Measurements from ENCODE around the gene ARSB.

The ARSB gene

GRCh38 chr5:78833284-78833683, 151.8 kb downstream of the ARSB start:
- DNase-seq (ENCODE audit: low spot score): no peak

DNA sequence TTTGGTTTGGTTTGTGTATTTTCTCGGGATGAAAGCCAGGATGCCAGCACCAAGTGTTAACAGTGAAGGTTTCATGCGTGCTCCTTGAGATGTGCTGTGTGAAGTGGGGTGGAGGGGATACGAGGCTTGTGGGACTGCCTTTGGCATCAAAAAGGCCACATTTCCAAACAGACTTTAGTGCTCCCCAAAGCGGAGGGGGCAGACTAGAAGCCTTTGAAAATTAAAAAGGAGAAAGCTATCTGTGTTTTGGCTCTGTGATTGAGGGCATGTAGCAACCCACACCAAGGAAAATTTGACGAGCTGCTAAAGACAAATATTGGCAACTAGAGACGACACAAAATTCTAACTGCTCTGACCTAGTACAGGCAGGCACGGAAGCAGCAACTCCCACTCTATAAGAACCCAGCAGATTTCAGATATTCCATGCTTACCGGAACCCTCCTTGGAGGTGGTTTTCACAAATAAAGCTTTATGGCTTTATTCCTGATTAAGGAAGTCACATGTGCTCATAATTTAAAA, 154.5 kb downstream of the ARSB start:
- DNase-seq (ENCODE audit: low spot score): no peak

- no peak for DNase-seq (ENCODE audit: low spot score)
Observed at GRCh38 chr5:78829811-78830527, 155.1 kb downstream of the ARSB start.

DNA sequence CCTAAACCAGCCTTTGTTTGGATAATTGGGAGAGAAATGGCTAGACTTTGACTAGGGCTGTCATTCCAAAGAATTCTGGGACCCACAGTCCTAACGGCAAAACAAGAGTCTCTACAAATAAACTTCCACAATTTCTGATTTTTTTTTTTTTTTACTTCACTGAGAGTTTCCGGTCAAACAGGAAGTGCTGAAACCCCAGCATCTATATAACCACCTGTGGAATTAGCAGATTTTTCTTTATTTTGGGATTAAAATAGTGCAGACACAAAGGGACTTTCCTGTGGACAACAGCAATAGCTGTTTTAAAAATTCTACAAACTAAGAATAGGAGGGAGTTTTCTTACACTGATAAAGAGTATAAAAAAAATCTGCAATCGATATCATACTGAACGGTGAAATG, 157.4 kb downstream of the ARSB start:
- no peak for DNase-seq (ENCODE audit: low spot score)

- DNase-seq (ENCODE audit: low spot score): no peak
Observed at GRCh38 chr5:78824831-78825281, 160.3 kb downstream of the ARSB start.

- DNase-seq (ENCODE audit: low spot score): no peak
Observed at GRCh38 chr5:78823196-78823595, 161.9 kb downstream of the ARSB start.

DNA sequence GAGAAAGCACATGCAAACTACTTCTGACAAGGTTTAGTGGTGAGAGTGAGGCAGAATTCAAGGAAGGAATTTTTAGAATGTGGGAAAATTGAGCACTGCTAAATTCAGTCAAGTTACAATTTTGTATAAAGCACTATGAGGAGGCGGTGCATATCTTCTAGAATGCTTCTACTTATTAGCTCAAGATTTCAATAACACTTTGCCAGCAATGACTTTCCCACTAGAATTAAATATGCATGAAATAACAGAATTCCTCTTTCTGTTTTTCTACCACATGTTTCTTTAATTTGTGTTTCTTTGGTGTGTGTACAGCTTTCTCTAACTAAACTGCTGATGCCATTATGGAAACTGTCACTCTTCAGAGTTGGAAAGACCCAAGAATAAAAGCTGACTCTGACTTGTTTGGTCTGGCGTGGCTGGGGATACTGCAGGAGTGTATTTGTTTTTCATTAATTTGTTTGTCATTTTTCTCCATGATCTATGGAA, 163.5 kb downstream of the ARSB start:
- DNase-seq (ENCODE audit: low spot score): no peak

DNA sequence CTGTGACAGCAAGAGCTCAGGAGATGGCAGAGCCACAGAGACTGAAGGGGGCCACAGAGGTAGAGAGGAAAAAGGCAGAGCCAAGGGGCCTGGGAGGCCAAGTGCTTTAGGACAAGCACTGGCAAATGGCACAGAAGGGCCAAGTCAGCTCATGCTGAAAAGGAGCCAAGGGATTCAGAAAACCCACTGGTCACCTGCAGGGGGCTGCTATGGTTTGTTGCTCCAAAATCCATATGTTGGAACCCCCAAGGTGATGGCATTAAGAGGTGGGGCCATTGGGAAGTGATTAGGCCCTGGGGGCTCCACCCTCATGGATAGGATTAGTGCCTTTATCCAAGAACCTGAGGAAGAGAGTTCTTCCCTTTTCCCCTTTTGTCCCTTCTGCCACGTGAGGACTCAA, 165.4 kb downstream of the ARSB start:
- DNase-seq (ENCODE audit: low spot score): no peak

GRCh38 chr5:78819166-78819565, 165.9 kb downstream of the ARSB start:
- no peak for DNase-seq (ENCODE audit: low spot score)

DNA sequence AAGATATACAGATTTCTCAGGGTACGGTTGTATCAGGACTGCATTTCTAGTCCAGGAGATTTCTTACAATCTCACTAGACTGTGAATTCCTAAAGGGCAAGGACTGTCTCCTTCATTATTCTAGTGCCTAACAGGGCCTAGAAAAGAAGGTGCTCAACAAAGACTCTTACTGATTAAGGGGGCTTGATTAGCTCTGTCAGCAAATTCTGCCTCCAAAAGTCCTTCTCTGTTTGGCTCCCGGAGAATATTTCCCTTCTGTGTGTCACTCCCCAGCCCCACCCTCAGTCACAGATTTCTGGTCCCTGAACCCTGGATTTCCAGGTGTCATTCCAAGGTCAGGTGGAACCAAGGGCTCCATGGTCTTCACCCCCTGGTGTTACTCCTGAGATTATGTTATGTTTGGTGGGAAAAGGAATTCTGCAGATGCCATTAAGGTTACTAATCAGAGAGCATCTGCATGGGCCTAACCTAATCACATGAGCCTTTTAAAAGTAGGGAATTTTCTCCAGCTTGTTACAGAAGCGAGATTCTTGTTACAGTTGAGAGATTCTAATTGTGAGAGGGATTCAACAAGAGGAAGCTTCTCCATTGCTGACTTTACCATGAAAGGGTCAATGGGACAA, 168.9 kb downstream of the ARSB start:
- DNase-seq (ENCODE audit: low spot score): no peak

DNA sequence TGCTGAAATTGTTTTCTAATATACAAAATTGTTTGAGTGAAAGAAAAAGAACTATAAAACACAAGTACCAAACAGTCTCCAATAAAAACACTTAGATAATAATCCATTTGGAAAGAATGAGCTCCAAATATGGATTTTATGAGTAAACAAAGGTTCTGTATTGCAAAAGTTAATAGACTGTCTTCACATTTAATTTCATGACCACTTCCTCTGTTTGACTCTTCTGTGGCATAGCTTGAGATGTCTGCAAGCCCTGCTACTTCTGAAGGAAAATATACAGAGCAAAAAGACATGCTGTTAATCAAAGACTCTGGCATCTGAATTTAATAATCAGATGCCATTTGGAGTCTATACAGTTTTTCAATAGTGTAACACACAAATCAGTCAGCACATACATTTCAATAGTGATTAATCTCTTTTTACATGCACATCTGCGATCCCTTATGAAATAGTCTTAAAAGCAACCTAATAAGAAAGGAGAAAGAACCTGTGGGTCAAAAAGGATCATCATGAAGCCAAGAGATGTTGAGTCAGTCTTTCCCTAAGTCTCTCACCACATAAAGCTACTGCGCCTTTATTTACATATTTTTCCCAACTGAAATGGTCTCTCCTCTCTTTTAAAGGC, 171.1 kb downstream of the ARSB start:
- DNase-seq (ENCODE audit: low spot score): no peak

DNA sequence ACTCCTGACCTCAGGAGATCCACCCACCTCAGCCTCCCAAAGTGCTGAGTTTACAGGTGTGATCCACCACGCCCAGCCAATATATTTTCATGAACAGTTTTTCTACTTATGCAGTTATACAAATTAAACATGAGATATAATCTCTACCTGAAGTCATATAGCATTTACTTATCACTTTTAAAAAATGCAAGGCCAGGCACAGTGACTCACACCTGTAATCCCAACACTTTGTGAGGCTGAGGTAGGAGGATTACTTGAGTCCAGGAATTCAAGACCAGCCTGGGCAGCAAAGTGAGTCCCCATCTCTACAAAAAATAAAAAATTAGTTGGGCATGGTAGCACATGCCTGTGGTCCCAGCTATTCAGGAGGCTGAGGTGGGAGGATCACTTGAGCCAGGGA, 171.8 kb downstream of the ARSB start:
- no peak for DNase-seq (ENCODE audit: low spot score)

GRCh38 chr5:78811866-78812265, 173.2 kb downstream of the ARSB start:
- no peak for DNase-seq (ENCODE audit: low spot score)

DNA sequence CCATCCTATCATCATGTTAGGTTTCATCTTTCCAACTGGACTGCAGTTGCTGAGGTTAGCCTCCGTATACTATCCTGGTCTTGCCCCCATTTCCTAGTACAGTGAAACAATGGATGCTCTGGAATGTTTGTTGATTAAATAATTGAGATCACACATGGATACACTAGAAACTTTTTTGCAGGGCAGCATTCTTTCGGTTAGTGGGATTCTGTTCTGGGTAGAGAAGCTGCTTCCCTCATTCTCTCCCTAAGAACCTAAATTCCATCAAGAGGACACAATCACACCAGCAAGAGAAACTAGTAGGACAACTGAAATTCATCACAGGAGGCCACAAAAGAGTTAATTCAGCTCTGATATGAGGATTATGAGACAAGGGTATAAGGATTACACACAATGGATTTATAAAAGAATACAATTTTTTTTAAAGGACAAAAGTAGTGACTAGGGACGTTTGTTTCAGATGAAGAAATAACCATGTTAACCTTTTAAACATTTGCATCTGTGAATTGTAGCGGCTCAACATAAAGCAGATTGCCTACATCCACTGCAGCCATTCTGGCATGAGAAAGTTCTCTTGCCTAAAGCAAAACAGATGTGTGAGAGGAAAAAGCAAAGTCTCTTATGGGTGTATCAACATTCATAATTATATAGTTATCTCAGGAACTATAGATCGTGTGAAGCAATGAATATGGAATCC, 173.8 kb downstream of the ARSB start:
- no peak for DNase-seq (ENCODE audit: low spot score)

DNA sequence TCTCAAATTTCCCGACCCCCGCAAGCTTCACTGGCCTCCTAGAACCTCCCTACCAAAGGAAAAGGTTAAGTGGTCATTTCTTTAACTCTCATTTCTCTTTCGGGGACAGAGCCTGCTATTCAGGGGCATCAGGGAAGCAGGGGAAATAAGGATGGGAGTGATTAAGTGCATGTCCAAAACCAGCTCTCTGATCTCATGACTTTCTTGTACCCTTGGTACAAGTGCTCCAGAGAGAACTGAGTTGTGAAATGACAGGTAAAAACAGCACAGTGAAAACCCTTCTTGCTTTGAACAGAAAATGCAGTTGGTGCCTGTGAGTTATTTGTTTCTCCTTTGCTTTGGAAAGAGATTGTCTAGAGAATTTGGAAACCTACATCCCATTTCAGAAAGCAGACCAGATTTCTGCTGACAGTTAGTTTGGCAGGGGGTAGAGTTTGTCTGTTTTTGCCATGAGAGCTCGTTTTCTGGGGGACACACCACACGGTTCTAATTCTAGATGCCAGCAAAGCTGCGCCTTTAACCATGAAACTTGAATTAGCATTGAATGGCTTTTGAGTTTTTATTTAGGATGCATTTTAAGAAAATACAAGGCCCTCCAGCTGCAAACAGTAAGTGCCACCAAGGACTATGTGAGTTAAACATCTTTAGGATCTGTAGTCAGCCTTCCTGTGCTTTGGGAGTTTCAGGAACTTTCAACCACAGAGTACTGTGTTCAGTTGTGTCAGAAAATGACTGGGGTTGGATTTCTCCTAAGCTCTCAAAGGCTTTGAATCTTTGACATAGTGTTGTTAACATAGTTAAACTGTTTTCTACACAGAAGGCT, 174.8 kb downstream of the ARSB start:
- DNase-seq (ENCODE audit: low spot score): no peak

GRCh38 chr5:78809444-78809843, 175.7 kb downstream of the ARSB start:
- no peak for DNase-seq (ENCODE audit: low spot score)

DNA sequence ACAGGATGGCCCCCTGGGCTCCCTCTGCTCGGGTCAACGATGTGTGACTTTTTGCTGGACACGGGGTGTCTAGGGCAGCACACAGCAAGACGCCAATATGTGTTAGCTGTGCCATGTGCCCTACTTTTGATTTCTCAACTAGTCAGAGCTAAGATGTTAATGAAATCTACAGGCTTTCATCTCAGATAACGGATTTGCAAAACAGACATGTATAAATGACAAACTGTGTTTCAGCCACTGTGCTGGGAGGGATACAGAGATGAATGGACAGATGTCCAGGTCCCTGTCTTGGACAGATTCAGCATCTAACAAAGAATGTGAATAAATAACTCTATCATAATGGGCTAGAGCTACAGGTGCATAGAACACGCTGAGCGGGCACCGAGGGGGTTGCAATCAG, 176.3 kb downstream of the ARSB start:
- no peak for DNase-seq (ENCODE audit: low spot score)

DNA sequence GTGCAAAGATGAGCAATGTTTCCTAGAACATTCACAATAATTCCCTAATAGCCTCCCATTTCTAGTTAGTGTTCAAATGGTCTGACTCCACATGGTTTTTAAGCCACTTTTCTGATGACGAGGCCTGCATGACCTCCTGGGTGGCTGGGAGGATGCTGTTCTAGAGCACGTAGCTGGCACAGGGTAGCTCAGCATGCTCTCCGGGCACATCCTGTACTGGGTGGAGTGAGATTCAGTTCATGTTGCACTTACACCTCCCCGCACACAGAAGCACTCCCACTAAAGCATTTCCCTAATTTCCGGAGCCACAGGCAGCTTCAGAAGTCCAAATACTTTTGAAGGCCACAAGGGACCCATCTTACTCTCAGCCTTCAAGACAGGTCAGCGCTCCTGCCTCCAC, 176.7 kb downstream of the ARSB start:
- DNase-seq (ENCODE audit: low spot score): no peak

DNA sequence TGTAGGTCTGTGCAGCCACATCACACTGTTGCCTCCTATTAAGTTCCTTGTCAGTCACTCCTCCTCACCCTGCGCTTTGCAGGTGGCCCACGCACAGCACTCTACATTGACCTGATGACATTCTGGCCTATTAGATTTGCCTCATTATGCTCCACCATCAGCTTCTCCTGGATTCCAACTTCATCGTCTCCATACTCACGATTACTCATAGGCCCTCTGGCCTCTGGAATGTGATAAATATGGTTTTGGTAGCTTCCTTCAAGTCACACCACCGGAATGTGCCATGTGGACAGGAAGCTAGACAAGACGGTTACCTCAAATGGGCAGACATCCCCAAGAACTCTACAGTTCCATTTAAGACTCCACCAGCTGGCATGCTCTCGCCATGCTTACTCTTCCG, 178.6 kb downstream of the ARSB start:
- DNase-seq (ENCODE audit: low spot score): no peak

DNA sequence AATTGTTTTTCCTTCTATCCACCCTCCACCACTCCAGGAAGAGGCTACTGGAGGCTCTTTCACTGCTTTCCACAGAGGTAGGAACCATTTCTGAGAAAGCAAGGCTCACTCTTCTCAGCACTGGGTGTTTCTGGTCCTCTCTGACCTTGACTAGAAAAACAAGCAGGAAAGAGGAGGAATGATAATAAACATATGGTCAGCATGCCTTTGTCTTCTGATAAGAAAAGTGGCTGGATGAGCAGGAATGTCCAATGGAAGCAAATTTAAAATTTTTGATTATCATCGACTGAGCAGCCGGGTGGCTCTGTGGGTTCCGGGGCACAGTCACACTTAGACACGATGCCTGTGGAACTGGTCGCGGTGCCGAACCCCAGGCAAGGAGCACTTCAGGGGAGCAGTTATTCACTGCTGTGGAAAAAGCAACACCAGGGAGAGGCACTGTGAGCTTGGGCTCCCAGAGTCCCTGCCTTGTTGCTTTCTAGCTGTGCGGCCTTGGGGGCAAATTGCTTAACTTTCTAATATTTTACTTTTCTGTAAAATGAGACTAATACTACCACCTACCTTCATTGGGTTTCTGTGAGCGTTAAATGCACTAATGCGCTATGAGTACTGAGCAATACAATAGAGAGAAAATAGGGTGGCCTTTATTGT, 179.5 kb downstream of the ARSB start:
- DNase-seq (ENCODE audit: low spot score): no peak

GRCh38 chr5:78804995-78805394, 180.1 kb downstream of the ARSB start:
- no peak for DNase-seq (ENCODE audit: low spot score)

All from CD4-positive, alpha-beta T cell treated with Interleukin-15 for 4 hours (primary cell).